Breast epithelium (tissue), 4 donors: Measurements from ENCODE around the gene SLC25A21. TPM values are rescaled to one million over a fixed set of nuclear protein-coding genes. Genes with fewer than 3 reads are reported as not detected.
"Not testable (repeated sequence)": the region's sequence is repeated elsewhere in the genome, so short reads cannot be mapped to it uniquely, and the experiment has no call there.

ENCODE experiments used
- DNase-seq, 2 donors: peaks; one replicate each; pipeline ENCODE4 v3.0.0-alpha.2; 2019; ENCODE audit warnings: low spot score in 2 of 2
- H3K27ac ChIP-seq, 2 donors: fragments of 200-600 bp; sonication (generic) in 1 of 2; one replicate each; pipeline ENCODE4 v1.5.1; 2016 to 2019; ENCODE audit warnings: mild to moderate bottlenecking in 1 of 2
- H3K27me3 ChIP-seq, 2 donors: fragments of 200-600 bp; sonication (generic) in 1 of 2; one replicate each; pipeline versions ENCODE4 v1.5.1 to v1.6.0; 2017 to 2019; ENCODE audit warnings: control low read depth in 1 of 2, mild to moderate bottlenecking in 1 of 2
- H3K36me3 ChIP-seq: fragments of 200-600 bp; one replicate; pipeline ENCODE4 v1.5.1; 2019
- H3K4me1 ChIP-seq, 2 donors: fragments of 200-600 bp; sonication (generic); one replicate each; pipeline ENCODE4 v1.5.1; 2016 to 2019; ENCODE audit warnings: control low read depth in 1 of 2
- H3K4me3 ChIP-seq, 3 donors: fragments of 200-600 bp; sonication (generic); 1 replicate in 2 of 3; 2 replicates in 1 of 3; pipeline ENCODE4 v1.5.1; 2016 to 2019; ENCODE audit warnings: mild to moderate bottlenecking in 3 of 3, moderate library complexity in 2 of 3
- H3K9me3 ChIP-seq, 2 donors: fragments of 200-600 bp; sonication (generic) in 1 of 2; one replicate each; pipeline ENCODE4 v1.5.1; 2016 to 2019; ENCODE audit warnings: control low read depth in 1 of 2
- POLR2A ChIP-seq: fragments of 450-650 bp; IDR thresholded peaks from one replicate; pipeline ENCODE4 v1.6.1; 2016; ENCODE audit warnings: antibody characterized with exemption, mild to moderate bottlenecking, moderate library complexity
- POLR2AphosphoS5 ChIP-seq, 3 donors: sonication (generic); formaldehyde crosslinking; IDR thresholded peaks; one replicate each; pipeline ENCODE4 v1.6.1; 2017; ENCODE audit warnings: antibody characterized with exemption in 3 of 3
- intact Hi-C: fragments of 100-400 bp; cut with DNase I; formaldehyde crosslinking; loops from one replicate; pipeline ENCODE4 v1.15.1; 2023; ENCODE audit warnings: low total_unique reads
- total RNA-seq, 3 donors: library from RNA; depleted of rRNA; stranded (reverse); fragments of >200 nt; gene quantifications; one replicate each; pipeline ENCODE4 v1.1.0, GENCODE V29; 2016
- TF ChIP-seq, protein P1 (sequence below), 3 donors: fragments of 450-650 bp; IDR thresholded peaks; one replicate each; pipeline ENCODE4 v1.5.1; 2016 to 2017; ENCODE audit warnings: antibody characterized with exemption in 3 of 3, mild to moderate bottlenecking in 3 of 3, moderate library complexity in 3 of 3

Gene SLC25A21
- 1 to 10 TPM in 2 of 3 donors, under 1 TPM in 1; 0.66 to 2.3 (median 1.6) TPM for total RNA-seq

DNA sequence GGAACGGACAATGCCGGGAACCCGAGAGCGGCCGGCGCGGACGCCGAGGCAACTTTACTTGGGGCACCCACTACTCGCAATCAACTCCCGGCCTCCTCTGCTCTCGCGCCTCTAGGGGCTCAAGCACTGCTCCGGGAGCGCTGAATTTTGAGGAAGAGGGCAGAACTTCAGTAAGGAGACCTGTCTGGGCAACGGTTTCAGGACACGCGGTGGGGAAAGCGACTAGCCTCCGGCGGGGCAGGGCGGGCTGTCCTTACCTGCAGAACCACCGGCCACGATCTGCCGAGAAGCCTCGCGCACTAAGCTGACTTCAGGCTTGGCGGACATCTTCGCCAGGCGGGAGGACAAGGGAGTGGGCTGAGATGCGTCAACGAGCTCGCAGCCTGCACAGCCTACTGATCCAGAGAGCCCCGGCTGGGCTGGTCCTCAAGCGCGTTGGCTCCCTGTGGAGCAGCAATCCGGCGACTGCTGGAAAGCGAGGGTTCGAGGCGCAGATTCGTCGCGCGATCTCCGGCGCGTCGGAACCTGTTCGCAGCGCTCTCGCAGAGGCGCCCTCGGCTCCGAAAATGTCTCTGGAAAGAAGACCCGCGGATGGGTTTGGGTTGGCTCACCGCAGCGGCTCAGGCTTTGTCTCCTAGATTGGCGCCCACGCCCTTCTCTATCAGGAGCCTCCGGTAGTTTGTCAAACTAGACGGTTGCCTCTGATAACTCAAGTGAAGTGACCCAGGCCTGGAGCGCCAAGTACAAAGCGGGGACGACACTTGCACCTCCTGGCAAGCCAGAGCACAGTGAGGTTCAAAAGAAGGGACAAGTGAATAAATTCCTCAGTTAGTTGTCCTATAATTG is at the start of gene SLC25A21:
TSS of gene SLC25A21 (minus strand) at position 583 of the 846 bp plus-strand sequence.
- peak within 1 kb of the TSS; percentile 69 to 77 (median 75) for H3K4me3 ChIP-seq
- DNase-seq: peak; percentile 51 to 75
- TF ChIP-seq POLR2AphosphoS5 (IDR thresholded peaks at IDR 0.05) (peak; percentile 11 to 46 (median 44)), POLR2A (peak; percentile 28)
- TF ChIP-seq, protein P1, sequence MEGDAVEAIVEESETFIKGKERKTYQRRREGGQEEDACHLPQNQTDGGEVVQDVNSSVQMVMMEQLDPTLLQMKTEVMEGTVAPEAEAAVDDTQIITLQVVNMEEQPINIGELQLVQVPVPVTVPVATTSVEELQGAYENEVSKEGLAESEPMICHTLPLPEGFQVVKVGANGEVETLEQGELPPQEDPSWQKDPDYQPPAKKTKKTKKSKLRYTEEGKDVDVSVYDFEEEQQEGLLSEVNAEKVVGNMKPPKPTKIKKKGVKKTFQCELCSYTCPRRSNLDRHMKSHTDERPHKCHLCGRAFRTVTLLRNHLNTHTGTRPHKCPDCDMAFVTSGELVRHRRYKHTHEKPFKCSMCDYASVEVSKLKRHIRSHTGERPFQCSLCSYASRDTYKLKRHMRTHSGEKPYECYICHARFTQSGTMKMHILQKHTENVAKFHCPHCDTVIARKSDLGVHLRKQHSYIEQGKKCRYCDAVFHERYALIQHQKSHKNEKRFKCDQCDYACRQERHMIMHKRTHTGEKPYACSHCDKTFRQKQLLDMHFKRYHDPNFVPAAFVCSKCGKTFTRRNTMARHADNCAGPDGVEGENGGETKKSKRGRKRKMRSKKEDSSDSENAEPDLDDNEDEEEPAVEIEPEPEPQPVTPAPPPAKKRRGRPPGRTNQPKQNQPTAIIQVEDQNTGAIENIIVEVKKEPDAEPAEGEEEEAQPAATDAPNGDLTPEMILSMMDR (IDR thresholded peaks at IDR 0.05): no peak
- H3K4me1 ChIP-seq: no peaks in the 10 kb centered on the region
- H3K27ac ChIP-seq: peak within 1 kb of the TSS; percentile 90 to 93
- intact Hi-C loops: no loop called here
- no peaks in the 10 kb centered on the region for H3K36me3 ChIP-seq
- H3K9me3 ChIP-seq: no peaks in the 10 kb centered on the region
- H3K27me3 ChIP-seq: no peaks in the 10 kb centered on the region

DNA sequence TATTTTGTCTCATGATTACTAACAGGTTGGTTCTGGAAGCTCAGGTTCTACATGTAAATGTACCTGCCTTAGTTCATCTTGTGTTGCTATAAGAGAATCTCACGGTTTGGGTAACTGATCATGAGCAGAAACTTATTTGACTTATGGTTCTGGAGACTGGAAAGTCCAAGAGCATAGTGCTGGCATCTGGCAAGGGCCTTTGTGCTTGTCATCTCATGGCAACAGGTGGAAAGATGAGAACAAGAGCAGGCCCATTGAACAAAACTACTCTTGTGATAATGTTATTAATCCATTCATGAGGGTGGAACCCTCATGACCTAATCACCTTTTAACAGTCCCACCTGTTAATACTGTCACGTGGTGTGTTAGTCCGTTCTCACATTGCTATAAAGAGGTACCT is 48.7 kb upstream of the SLC25A21 start:
- H3K27ac ChIP-seq: no peak overlapping the region
- intact Hi-C loops: no loop called here
- DNase-seq: no peak
- peaks cover 11% of the 10 kb centered on the region in 2 donors for H3K9me3 ChIP-seq
- TF ChIP-seq, protein P1 (IDR thresholded peaks at IDR 0.05): no peak
- TF ChIP-seq POLR2A: no peak
- TF ChIP-seq POLR2AphosphoS5 (IDR thresholded peaks at IDR 0.05): no peak
- H3K27me3 ChIP-seq: no peaks in the 10 kb centered on the region
- no peaks in the 10 kb centered on the region for H3K4me1 ChIP-seq
- no peak overlapping the region for H3K4me3 ChIP-seq
- no peaks in the 10 kb centered on the region for H3K36me3 ChIP-seq

DNA sequence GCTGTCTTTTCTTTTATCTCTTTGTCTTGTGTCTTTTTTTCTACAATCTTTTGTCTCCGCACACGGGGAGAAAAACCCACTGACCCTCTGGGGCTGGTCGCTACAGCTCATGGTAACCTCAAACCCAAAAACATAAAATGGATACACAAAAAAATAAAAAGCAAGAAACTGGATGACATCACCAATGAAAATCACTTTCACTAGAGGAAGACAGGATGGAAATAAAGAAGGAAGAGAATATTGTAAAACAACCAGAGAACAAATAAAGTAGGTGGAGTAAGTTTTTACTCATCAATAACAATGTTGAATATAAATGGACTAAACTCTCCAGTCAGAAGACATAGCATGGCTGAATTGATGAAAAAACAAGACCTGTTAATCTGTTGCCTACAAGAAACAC is 42.9 kb upstream of the SLC25A21 start:
- Histone ChIP-seq H3K4me3 (no peak overlapping the region), H3K4me1 (no peaks in the 10 kb centered on the region), H3K36me3 (no peaks in the 10 kb centered on the region), H3K27ac (no peak overlapping the region), H3K9me3 (no peaks in the 10 kb centered on the region), H3K27me3 (no peaks in the 10 kb centered on the region)
- intact Hi-C loops: no loop called here
- TF ChIP-seq POLR2AphosphoS5 (IDR thresholded peaks at IDR 0.05) (no peak), POLR2A (no peak)
- TF ChIP-seq, protein P1 (IDR thresholded peaks at IDR 0.05): no peak
- no peak for DNase-seq

DNA sequence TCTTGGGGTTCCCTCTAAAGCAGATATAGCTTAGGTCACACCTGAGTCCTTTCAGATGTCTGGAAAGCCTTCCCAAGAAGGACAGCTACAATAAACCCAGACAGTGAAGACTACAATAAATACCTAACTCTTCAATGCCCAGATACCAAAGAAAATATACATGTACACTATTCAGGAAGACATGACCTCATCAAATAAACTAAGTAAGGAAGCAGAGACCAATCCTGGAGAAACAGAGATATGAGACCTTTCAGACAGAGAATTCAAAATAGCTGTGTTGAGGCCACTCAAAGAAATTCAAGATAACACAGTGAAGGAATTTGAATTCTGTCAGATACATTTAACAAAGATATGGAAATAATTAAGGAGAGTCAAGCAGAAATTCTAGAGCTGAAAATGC is 40.6 kb upstream of the SLC25A21 start:
- TF ChIP-seq, protein P1 (IDR thresholded peaks at IDR 0.05): no peak
- no peak for TF ChIP-seq POLR2AphosphoS5 (IDR thresholded peaks at IDR 0.05)
- TF ChIP-seq POLR2A: no peak
- Histone ChIP-seq H3K27me3 (no peaks in the 10 kb centered on the region), H3K4me3 (no peak overlapping the region), H3K27ac (no peak overlapping the region), H3K36me3 (no peaks in the 10 kb centered on the region), H3K4me1 (no peaks in the 10 kb centered on the region), H3K9me3 (no peaks in the 10 kb centered on the region)
- intact Hi-C loops: no loop called here
- no peak for DNase-seq

DNA sequence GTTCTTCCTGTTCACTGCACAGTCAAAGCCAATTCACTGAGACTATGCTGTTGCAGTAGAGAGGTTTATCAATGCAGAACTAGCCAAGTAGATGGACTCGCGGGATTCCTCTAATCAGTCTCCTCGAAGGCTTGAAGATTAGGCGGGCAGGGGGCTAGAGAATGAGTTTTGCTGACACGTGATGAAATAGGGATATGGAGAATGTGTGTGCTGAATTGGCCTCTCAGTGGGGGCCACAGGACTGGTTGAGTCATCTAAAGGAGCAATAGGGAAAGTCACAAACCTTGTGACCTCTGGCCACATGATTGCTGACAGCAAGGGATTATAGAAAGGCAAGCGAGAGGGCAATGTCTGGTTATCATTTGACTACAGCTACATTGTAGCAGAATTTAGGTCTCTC is 38.0 kb upstream of the SLC25A21 start:
- H3K4me3 ChIP-seq: no peak overlapping the region
- no peaks in the 10 kb centered on the region for H3K27me3 ChIP-seq
- H3K27ac ChIP-seq: no peak overlapping the region
- H3K36me3 ChIP-seq: no peaks in the 10 kb centered on the region
- H3K9me3 ChIP-seq: peaks cover 15 to 19% of the 10 kb centered on the region in 2 donors
- no peaks in the 10 kb centered on the region for H3K4me1 ChIP-seq
- intact Hi-C loops: no loop called here
- no peak for DNase-seq
- TF ChIP-seq POLR2AphosphoS5 (IDR thresholded peaks at IDR 0.05): no peak

DNA sequence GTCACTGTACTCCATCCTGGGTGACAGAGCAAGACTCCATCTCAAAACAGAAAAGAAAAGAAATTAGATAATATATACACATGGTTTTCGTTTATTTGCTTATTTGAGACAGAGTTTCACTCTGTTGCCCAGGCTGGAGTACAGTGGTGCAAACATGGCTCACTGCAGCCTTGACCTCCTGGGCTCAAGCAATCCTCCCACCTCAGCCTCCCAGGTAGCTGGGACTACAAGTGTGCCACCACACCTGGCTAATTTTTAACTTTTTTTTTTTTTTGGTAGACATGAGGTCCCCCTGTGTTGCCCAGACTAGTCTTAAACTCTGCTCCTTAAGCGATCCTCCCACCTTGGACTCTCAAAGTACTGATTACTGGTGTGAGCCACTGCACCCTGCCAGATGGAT is 37.2 kb upstream of the SLC25A21 start:
- H3K4me3 ChIP-seq, DNase-seq, H3K27ac ChIP-seq, H3K36me3 ChIP-seq, H3K4me1 ChIP-seq, intact Hi-C loops, H3K27me3 ChIP-seq: not testable (repeated sequence)
- H3K9me3 ChIP-seq: peaks cover 15 to 21% of the 10 kb centered on the region in 2 donors

DNA sequence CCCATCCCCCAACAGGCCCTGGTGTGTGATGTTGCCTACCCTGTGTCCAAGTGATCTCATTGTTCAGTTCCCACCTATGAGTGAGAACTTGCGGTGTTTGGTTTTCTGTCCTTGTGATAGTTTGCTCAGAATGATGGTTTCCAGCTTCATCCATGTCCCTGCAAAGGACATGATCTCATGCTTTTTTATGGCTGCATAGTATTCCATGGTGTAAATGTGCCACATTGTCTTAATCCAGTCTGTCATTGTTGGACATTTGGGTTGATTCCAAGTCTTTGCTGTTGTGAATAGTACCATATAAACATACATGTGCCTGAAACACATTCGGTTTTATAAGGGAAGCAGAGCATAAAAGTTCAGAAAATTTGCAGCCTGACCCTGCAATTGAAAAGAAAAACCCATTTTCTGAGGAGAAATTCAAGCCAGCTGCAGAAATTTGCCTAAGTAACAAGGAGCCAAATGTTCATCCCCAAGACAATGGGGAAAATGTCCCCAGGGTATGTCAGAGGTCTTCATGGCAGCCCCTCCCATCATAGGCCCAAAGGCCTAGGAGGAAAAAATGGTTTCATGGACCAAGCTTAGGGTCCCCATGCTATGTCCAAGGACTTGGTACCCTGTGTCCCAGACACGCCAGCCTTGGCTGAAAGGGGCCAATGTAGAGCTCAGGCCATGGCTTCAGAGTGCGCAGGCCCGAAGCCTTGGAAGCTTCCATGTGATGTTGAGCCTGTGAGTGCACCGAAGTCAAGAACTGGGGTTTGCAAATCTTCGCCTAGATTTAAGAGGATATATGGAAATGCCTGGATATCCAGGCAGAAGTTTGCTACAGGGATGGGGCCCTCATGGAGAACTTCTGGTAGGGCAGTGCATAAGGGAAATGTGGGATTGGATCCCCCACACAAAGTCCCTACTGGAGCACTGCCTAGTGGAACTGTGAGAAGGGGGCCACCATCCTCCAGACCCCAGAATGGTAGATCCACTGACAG is 33.5 kb upstream of the SLC25A21 start:
- H3K27ac ChIP-seq, intact Hi-C loops, H3K4me1 ChIP-seq, DNase-seq, H3K4me3 ChIP-seq, H3K27me3 ChIP-seq, H3K36me3 ChIP-seq: not testable (repeated sequence)
- peaks cover 15 to 21% of the 10 kb centered on the region in 2 donors for H3K9me3 ChIP-seq
